ENCODE results near the gene ENDOG. TPM values are rescaled to one million over a fixed set of nuclear protein-coding genes. Genes with fewer than 3 reads are reported as not detected.

ENDOG gene
- total and polyA plus RNA-seq, 4 experiments from 2014 or later: 18.5 to 25.9 (median 20.5) TPM

- H3K36me3 ChIP-seq (ENCODE audit: insufficient read depth, low read length): peaks cover 39% of the 10 kb centered on the region
- no peak for DNase-seq
- ChIA-PET POLR2A (ENCODE audit: partially characterized antibody) (interaction anchor here (4.9 kb wide), 1 partner anchor 7 kb away, joined by 77 read pairs; the partner anchor contains the start of gene ENDOG), CTCF (ENCODE audit: partially characterized antibody) (interaction anchor here (1.3 kb wide), 1 partner anchor 8 kb away, joined by 4 read pairs; the partner anchor contains the start of gene ENDOG)
- peaks cover 11 to 47% of the 10 kb centered on the region in 2 donors for H3K36me3 Mint-ChIP-seq
- H3K27me3 ChIP-seq (ENCODE audit: insufficient read depth, low read length): no peaks in the 10 kb centered on the region
- H3K4me3 ChIP-seq (ENCODE audit: low read length in 2 of 2): no peak overlapping the region
- peak overlapping the region in 1 of 8 donors; percentile 21 for H3K4me3 Mint-ChIP-seq
- H3K27ac ChIP-seq (ENCODE audit: low read depth, low read length): no peak overlapping the region
- no peaks in the 10 kb centered on the region for H3K9me3 ChIP-seq (ENCODE audit: control insufficient read depth in 1 of 2, low read length in 2 of 2)
- H3K27me3 Mint-ChIP-seq: no peaks in the 10 kb centered on the region
- H3K4me1 ChIP-seq (ENCODE audit: insufficient read depth, low read length): peaks cover 22% of the 10 kb centered on the region
- H3K9me3 Mint-ChIP-seq: no peaks in the 10 kb centered on the region
- H3K27ac Mint-ChIP-seq: no peak overlapping the region
- H3K4me1 Mint-ChIP-seq: peaks cover 10 to 40% (median 17%) of the 10 kb centered on the region in 4 donors
- intact Hi-C loops (cut with micrococcal nuclease): loop anchor here (5.0 kb wide), 1 partner anchor 39 kb away; the partner anchor contains the start of gene TBC1D13
Measured at GRCh38 chr9:128825923-128826700, 7.8 kb downstream of the ENDOG start.

- Mint-ChIP-seq H3K27ac (peak overlapping the region; percentile 74 to 98 (median 85)), H3K4me1 (peaks cover 10 to 31% (median 16%) of the 10 kb centered on the region in 4 donors), H3K36me3 (peaks cover 15 to 35% of the 10 kb centered on the region in 2 donors), H3K4me3 (peak overlapping the region; percentile 75 to 99 (median 93)), H3K9me3 (no peaks in the 10 kb centered on the region), H3K27me3 (no peaks in the 10 kb centered on the region)
- Histone ChIP-seq H3K9me3 (ENCODE audit: control insufficient read depth in 1 of 2, low read length in 2 of 2) (no peaks in the 10 kb centered on the region), H3K4me1 (ENCODE audit: insufficient read depth, low read length) (peaks cover 22% of the 10 kb centered on the region), H3K27me3 (ENCODE audit: insufficient read depth, low read length) (no peaks in the 10 kb centered on the region), H3K36me3 (ENCODE audit: insufficient read depth, low read length) (peaks cover 31% of the 10 kb centered on the region), H3K4me3 (ENCODE audit: low read length in 2 of 2) (no peak overlapping the region), H3K27ac (ENCODE audit: low read depth, low read length) (peak overlapping the region; percentile 65)
- no peak for DNase-seq
- intact Hi-C loops (cut with micrococcal nuclease): loop anchor here (5.0 kb wide), 1 partner anchor 41 kb away; the partner anchor contains the start of gene TBC1D13
- ChIA-PET POLR2A (ENCODE audit: partially characterized antibody) (interaction anchor here (0.7 to 4.9 kb wide), 2 partner anchors 9 to 216 kb away, joined by 3 to 77 read pairs; partner anchors contain the start of gene ENDOG), CTCF (ENCODE audit: partially characterized antibody) (interaction anchor here (1.4 kb wide), 2 partner anchors 10 to 100 kb away, joined by 3 to 8 read pairs; partner anchors contain the start of gene ENDOG)
Measured at GRCh38 chr9:128828267-128828666, 10.0 kb downstream of the ENDOG start.

- ChIA-PET POLR2A (ENCODE audit: partially characterized antibody) (interaction anchor here (0.7 to 4.9 kb wide), 7 partner anchors 10 to 324 kb away, joined by 3 to 77 read pairs (median 4); partner anchors contain the start of genes DOLK, ENDOG, NUP188 and ZDHHC12), CTCF (ENCODE audit: partially characterized antibody) (interaction anchor here (1.4 to 1.9 kb wide), 5 partner anchors 9 to 100 kb away, joined by 3 to 33 read pairs (median 5); partner anchors contain the start of gene ENDOG)
- peaks cover 10 to 31% (median 16%) of the 10 kb centered on the region in 4 donors for H3K4me1 Mint-ChIP-seq
- DNase-seq: no peak
- H3K4me3 ChIP-seq (ENCODE audit: low read length in 2 of 2): peak overlapping the region; percentile 71 to 76
- H3K9me3 Mint-ChIP-seq: no peaks in the 10 kb centered on the region
- H3K4me3 Mint-ChIP-seq: peak overlapping the region; percentile 90 to 99 (median 96)
- H3K27me3 Mint-ChIP-seq: no peaks in the 10 kb centered on the region
- H3K4me1 ChIP-seq (ENCODE audit: insufficient read depth, low read length): peaks cover 22% of the 10 kb centered on the region
- peaks cover 31% of the 10 kb centered on the region for H3K36me3 ChIP-seq (ENCODE audit: insufficient read depth, low read length)
- H3K27me3 ChIP-seq (ENCODE audit: insufficient read depth, low read length): no peaks in the 10 kb centered on the region
- peak overlapping the region; percentile 65 for H3K27ac ChIP-seq (ENCODE audit: low read depth, low read length)
- peak overlapping the region; percentile 74 to 98 (median 90) for H3K27ac Mint-ChIP-seq
- H3K9me3 ChIP-seq (ENCODE audit: control insufficient read depth in 1 of 2, low read length in 2 of 2): no peaks in the 10 kb centered on the region
- H3K36me3 Mint-ChIP-seq: peaks cover 15 to 35% of the 10 kb centered on the region in 2 donors
- intact Hi-C loops (cut with micrococcal nuclease): loop anchor here (1.0 to 5.0 kb wide), 3 partner anchors 11 to 118 kb away; partner anchors contain the start of genes DOLK, ENDOG, NUP188 and TBC1D13
Measured at GRCh38 chr9:128828719-128829452, 10.6 kb downstream of the ENDOG start.

GRCh38 chr9:128829477-128830251 is 11.4 kb downstream of the ENDOG start, which contains the start of gene SPOUT1:
Gene SPOUT1 (minus strand): TSS chr9:128829794. CDS start chr9:128829780, 14 bp downstream.
- Histone ChIP-seq H3K27ac (ENCODE audit: low read depth, low read length) (peak within 1 kb of the TSS; percentile 65), H3K4me3 (ENCODE audit: low read length in 2 of 2) (peak within 1 kb of the TSS; percentile 71 to 76), H3K4me1 (ENCODE audit: insufficient read depth, low read length) (peaks cover 22% of the 10 kb centered on the region), H3K9me3 (ENCODE audit: control insufficient read depth in 1 of 2, low read length in 2 of 2) (no peaks in the 10 kb centered on the region), H3K27me3 (ENCODE audit: insufficient read depth, low read length) (no peaks in the 10 kb centered on the region), H3K36me3 (ENCODE audit: insufficient read depth, low read length) (peaks cover 26% of the 10 kb centered on the region)
- peaks cover 19 to 33% of the 10 kb centered on the region in 2 donors for H3K36me3 Mint-ChIP-seq
- peaks cover 10 to 31% (median 16%) of the 10 kb centered on the region in 4 donors for H3K4me1 Mint-ChIP-seq
- H3K27ac Mint-ChIP-seq: peak within 1 kb of the TSS; percentile 74 to 98 (median 90)
- intact Hi-C loops (cut with micrococcal nuclease): loop anchor here (1.0 to 5.0 kb wide), 3 partner anchors 11 to 118 kb away; partner anchors contain the start of genes DOLK, ENDOG, NUP188 and TBC1D13
- DNase-seq: peak; percentile 91 to 94 (median 93)
- peak within 1 kb of the TSS; percentile 90 to 99 (median 96) for H3K4me3 Mint-ChIP-seq
- ChIA-PET POLR2A (ENCODE audit: partially characterized antibody) (interaction anchor here (0.6 to 4.9 kb wide), 13 partner anchors 9 to 324 kb away, joined by 3 to 77 read pairs (median 3); partner anchors contain the start of genes DOLK, ENDOG, NUP188 and SH3GLB2), CTCF (ENCODE audit: partially characterized antibody) (interaction anchor here (0.7 to 1.9 kb wide), 7 partner anchors 8 to 128 kb away, joined by 3 to 33 read pairs (median 3); partner anchors contain the start of genes ENDOG and PKN3)
- H3K27me3 Mint-ChIP-seq: no peaks in the 10 kb centered on the region
- H3K9me3 Mint-ChIP-seq: no peaks in the 10 kb centered on the region

GRCh38 chr9:128833696-128834095 is 15.4 kb downstream of the ENDOG start:
- Mint-ChIP-seq H3K9me3 (no peaks in the 10 kb centered on the region), H3K27ac (peak overlapping the region in 2 of 7 donors; percentile 25 to 46), H3K27me3 (no peaks in the 10 kb centered on the region), H3K4me3 (no peak overlapping the region), H3K36me3 (peaks cover 17 to 20% of the 10 kb centered on the region in 2 donors), H3K4me1 (peaks cover 6 to 16% (median 10%) of the 10 kb centered on the region in 4 donors)
- H3K9me3 ChIP-seq (ENCODE audit: control insufficient read depth in 1 of 2, low read length in 2 of 2): no peaks in the 10 kb centered on the region
- POLR2A ChIA-PET (ENCODE audit: partially characterized antibody): interaction anchor here (0.6 kb wide), 1 partner anchor 342 kb away, joined by 3 read pairs; no protein-coding TSS in a partner anchor
- no peak for DNase-seq
- no peak overlapping the region for H3K4me3 ChIP-seq (ENCODE audit: low read length in 2 of 2)
- peaks cover 6% of the 10 kb centered on the region for H3K36me3 ChIP-seq (ENCODE audit: insufficient read depth, low read length)
- CTCF ChIA-PET (ENCODE audit: partially characterized antibody): no interaction called here
- no peaks in the 10 kb centered on the region for H3K27me3 ChIP-seq (ENCODE audit: insufficient read depth, low read length)
- peaks cover 12% of the 10 kb centered on the region for H3K4me1 ChIP-seq (ENCODE audit: insufficient read depth, low read length)
- no peak overlapping the region for H3K27ac ChIP-seq (ENCODE audit: low read depth, low read length)
- intact Hi-C loops (cut with micrococcal nuclease): no loop called here

All from CD4-positive, alpha-beta memory T cell (primary cell).